Esophagus squamous epithelium (tissue), 4 donors: ENCODE measurements around the gene C1QL2.

Experiments
- POLR2A ChIP-seq, 4 donors: fragments of 450-650 bp; IDR thresholded peaks; one replicate each; pipeline ENCODE4 v1.6.1; 2017; ENCODE audit warnings: antibody characterized with exemption in 4 of 4, mild to moderate bottlenecking in 4 of 4, moderate library complexity in 3 of 4
- TF ChIP-seq, protein P1 (sequence below), 6 experiments: fragments of 450-650 bp in 4 of 6; fragments of 200-600 bp in 2 of 6; sonication (generic) in 2 of 6; IDR thresholded peaks; one replicate each; pipeline ENCODE4 v1.5.1; 2016 to 2019; ENCODE audit warnings: antibody characterized with exemption in 6 of 6, mild to moderate bottlenecking in 4 of 6, moderate library complexity in 4 of 6

DNA sequence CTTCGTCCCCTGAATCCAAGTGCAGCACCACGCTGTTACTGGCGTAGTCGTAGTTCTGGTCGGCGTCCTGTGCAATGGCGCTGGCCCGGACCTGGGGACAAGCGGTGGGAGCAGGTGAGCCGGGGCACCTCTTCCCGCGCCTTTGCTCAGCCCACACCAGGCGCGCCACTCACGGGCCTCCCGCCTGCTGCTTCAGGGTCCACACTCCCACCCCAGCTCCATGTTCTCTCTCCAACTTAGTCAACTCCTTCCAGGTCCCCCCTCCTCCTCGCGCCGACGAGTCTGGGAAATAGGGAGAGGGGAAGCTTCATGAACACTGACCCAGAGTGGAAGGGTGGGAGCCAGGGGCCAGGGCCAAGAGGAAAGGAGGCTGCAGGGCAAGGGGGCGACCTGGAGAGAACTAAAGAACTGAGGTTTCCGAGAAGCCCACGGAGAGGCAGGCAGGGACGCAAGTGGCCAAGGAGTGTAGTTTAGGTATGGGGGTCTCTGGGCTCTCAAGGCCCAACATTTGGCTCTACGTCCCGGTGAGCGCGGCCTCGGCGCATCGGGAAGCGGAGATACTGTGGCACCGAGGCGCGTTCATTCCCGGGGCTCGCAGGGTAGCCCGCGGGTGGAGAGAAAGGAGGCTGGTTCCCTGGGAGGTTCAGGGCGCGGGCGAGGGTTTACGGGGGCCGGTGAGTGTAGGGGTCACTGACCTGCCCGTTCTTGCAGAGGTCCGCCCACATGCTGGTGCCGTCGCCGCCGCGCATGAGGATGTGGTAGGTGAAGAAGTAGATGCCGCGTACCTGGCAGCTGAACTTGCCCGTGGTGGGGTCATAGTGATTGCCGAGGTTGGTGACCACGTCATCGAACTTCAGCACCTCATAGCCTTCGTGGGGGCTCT lies 1.4 kb downstream of the C1QL2 start:
- no peak for TF ChIP-seq POLR2A (IDR thresholded peaks at IDR 0.05)
- TF ChIP-seq, protein P1, sequence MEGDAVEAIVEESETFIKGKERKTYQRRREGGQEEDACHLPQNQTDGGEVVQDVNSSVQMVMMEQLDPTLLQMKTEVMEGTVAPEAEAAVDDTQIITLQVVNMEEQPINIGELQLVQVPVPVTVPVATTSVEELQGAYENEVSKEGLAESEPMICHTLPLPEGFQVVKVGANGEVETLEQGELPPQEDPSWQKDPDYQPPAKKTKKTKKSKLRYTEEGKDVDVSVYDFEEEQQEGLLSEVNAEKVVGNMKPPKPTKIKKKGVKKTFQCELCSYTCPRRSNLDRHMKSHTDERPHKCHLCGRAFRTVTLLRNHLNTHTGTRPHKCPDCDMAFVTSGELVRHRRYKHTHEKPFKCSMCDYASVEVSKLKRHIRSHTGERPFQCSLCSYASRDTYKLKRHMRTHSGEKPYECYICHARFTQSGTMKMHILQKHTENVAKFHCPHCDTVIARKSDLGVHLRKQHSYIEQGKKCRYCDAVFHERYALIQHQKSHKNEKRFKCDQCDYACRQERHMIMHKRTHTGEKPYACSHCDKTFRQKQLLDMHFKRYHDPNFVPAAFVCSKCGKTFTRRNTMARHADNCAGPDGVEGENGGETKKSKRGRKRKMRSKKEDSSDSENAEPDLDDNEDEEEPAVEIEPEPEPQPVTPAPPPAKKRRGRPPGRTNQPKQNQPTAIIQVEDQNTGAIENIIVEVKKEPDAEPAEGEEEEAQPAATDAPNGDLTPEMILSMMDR (IDR thresholded peaks at IDR 0.05), result no peak
